ENCODE results near the gene PIK3R6. TPM values are rescaled to one million over a fixed set of nuclear protein-coding genes. Genes with fewer than 3 reads are reported as not detected.

The PIK3R6 gene
- total and polyA plus RNA-seq, 2 donors (not counting 1 experiment from before 2014, with no cell fraction given): 2.8 to 11.0 TPM

GRCh38 chr17:8758137-8758596 is 109.3 kb downstream of the PIK3R6 start, which contains the start of gene SPDYE4:
Gene SPDYE4, minus strand, starts transcription at chr17:8758546. Its CDS starts 164 bp downstream, at chr17:8758382.
- no peak within 1 kb of the TSS for H3K9ac ChIP-seq (ENCODE audit: low read length)
- DNase-seq: no peak
- Mint-ChIP-seq H3K4me3 (no peak within 1 kb of the TSS), H3K27me3 (peaks cover 43% of the 10 kb centered on the region), H3K9me3 (ENCODE audit: insufficient read depth) (no peaks in the 10 kb centered on the region), H3K4me1 (no peaks in the 10 kb centered on the region), H3K27ac (no peak within 1 kb of the TSS)
- H3K27ac ChIP-seq (ENCODE audit: low read length in 2 of 2): no peak within 1 kb of the TSS
- no peaks in the 10 kb centered on the region for H3K36me3 ChIP-seq (replicated peaks in 1 of 2; ENCODE audit: control extremely low read depth in 1 of 2, control insufficient read depth in 1 of 2, extremely low read depth in 1 of 2, insufficient read depth in 2 of 2, low read length in 1 of 2)
- H4K20me1 ChIP-seq (ENCODE audit: control insufficient read depth, insufficient read depth, low read length, poor library complexity, severe bottlenecking): no peaks in the 10 kb centered on the region
- ChIA-PET POLR2A (no interaction called here), CTCF (interaction anchor here (1.0 kb wide), 1 partner anchor 8 kb away, joined by 3 read pairs; no protein-coding TSS in a partner anchor)
- WGBS (ENCODE audit: insufficient coverage): 89% methylated on average over 12 of the region's 15 CpGs
- no peak within 1 kb of the TSS for H3K4me2 ChIP-seq (replicated peaks; ENCODE audit: low read depth, low read length, poor library complexity, severe bottlenecking)
- H2AFZ ChIP-seq (ENCODE audit: insufficient read depth, low read depth, low read length, poor library complexity, severe bottlenecking): no peak within 1 kb of the TSS
- H3K9me3 ChIP-seq (ENCODE audit: control extremely low read depth in 1 of 3, control insufficient read depth in 2 of 3, insufficient read depth in 1 of 3, low read length in 2 of 3): no peaks in the 10 kb centered on the region
- H3K4me1 ChIP-seq (ENCODE audit: control insufficient read depth in 2 of 2, insufficient read depth in 2 of 2, low read length in 2 of 2): no peaks in the 10 kb centered on the region
- intact Hi-C loops (cut with micrococcal nuclease): no loop called here
- H3K4me3 ChIP-seq (ENCODE audit: control extremely low read depth in 1 of 5, extremely low read depth in 1 of 5, insufficient read depth in 1 of 5, low read depth in 2 of 5, low read length in 4 of 5): no peak within 1 kb of the TSS
- no peak for TF ChIP-seq EZH2 (IDR thresholded peaks at IDR 0.05; ENCODE audit: borderline replicate concordance, insufficient read depth, low read depth, low read length, poor library complexity, severe bottlenecking)
- TF ChIP-seq CTCF (IDR thresholded peaks at IDR 0.05): no peak
- no peak for ATAC-seq (ENCODE audit: low read depth)
- no peaks in the 10 kb centered on the region for H3K79me2 ChIP-seq (ENCODE audit: control insufficient read depth, insufficient read depth, low read length)
- H3K27me3 ChIP-seq (replicated peaks in 1 of 4; ENCODE audit: control extremely low read depth in 1 of 4, control insufficient read depth in 3 of 4, insufficient read depth in 4 of 4, low read length in 3 of 4): peaks cover 0 to 17% (median 0%) of the 10 kb centered on the region in 4 experiments

- H3K4me3 ChIP-seq (ENCODE audit: control extremely low read depth in 1 of 5, extremely low read depth in 1 of 5, insufficient read depth in 1 of 5, low read depth in 2 of 5, low read length in 4 of 5): no peak overlapping the region
- intact Hi-C loops (cut with micrococcal nuclease): no loop called here
- peaks cover 0 to 15% (median 0%) of the 10 kb centered on the region in 4 experiments for H3K27me3 ChIP-seq (replicated peaks in 1 of 4; ENCODE audit: control extremely low read depth in 1 of 4, control insufficient read depth in 3 of 4, insufficient read depth in 4 of 4, low read length in 3 of 4)
- CTCF ChIA-PET: interaction anchor here (1.0 kb wide), 1 partner anchor 9 kb away, joined by 3 read pairs; no protein-coding TSS in a partner anchor
- Mint-ChIP-seq H3K27me3 (peaks cover 40% of the 10 kb centered on the region), H3K27ac (no peak overlapping the region), H3K4me1 (no peaks in the 10 kb centered on the region), H3K4me3 (no peak overlapping the region), H3K9me3 (ENCODE audit: insufficient read depth) (no peaks in the 10 kb centered on the region)
- no peaks in the 10 kb centered on the region for H3K9me3 ChIP-seq (ENCODE audit: control extremely low read depth in 1 of 3, control insufficient read depth in 2 of 3, insufficient read depth in 1 of 3, low read length in 2 of 3)
- H3K4me2 ChIP-seq (replicated peaks; ENCODE audit: low read depth, low read length, poor library complexity, severe bottlenecking): no peak overlapping the region
- ATAC-seq (ENCODE audit: low read depth) (no peak), DNase-seq (no peak)
- no peak overlapping the region for H3K9ac ChIP-seq (ENCODE audit: low read length)
- no peak overlapping the region for H3K27ac ChIP-seq (ENCODE audit: low read length in 2 of 2)
- no peaks in the 10 kb centered on the region for H3K79me2 ChIP-seq (ENCODE audit: control insufficient read depth, insufficient read depth, low read length)
- H4K20me1 ChIP-seq (ENCODE audit: control insufficient read depth, insufficient read depth, low read length, poor library complexity, severe bottlenecking): no peaks in the 10 kb centered on the region
- TF ChIP-seq EZH2 (IDR thresholded peaks at IDR 0.05; ENCODE audit: borderline replicate concordance, insufficient read depth, low read depth, low read length, poor library complexity, severe bottlenecking): no peak
- TF ChIP-seq CTCF (IDR thresholded peaks at IDR 0.05): no peak
- H3K36me3 ChIP-seq (replicated peaks in 1 of 2; ENCODE audit: control extremely low read depth in 1 of 2, control insufficient read depth in 1 of 2, extremely low read depth in 1 of 2, insufficient read depth in 2 of 2, low read length in 1 of 2): no peaks in the 10 kb centered on the region
- H3K4me1 ChIP-seq (ENCODE audit: control insufficient read depth in 2 of 2, insufficient read depth in 2 of 2, low read length in 2 of 2): no peaks in the 10 kb centered on the region
- POLR2A ChIA-PET: interaction anchor here (0.6 kb wide), 1 partner anchor 374 kb away, joined by 6 read pairs; no protein-coding TSS in a partner anchor
- 93% methylated on average over 7 of the region's 13 CpGs for WGBS (ENCODE audit: insufficient coverage)
- H2AFZ ChIP-seq (ENCODE audit: insufficient read depth, low read depth, low read length, poor library complexity, severe bottlenecking): no peak overlapping the region
These were observed 110.3 kb downstream of the PIK3R6 start for GRCh38 chr17:8757189-8757588.

Measured in B cell (primary cell).